Stimulated activated CD4-positive, alpha-beta T cell treated with anti-CD3 and anti-CD28 coated beads, Interleukin-15, amount 100 ng/mL, for 48 hours (primary cell): ENCODE measurements around the gene JADE2.

ENCODE experiments used
- DNase-seq, 2 donors: peaks; one replicate each; pipeline ENCODE4 v3.0.0-alpha.2; 2020; ENCODE audit warnings: low read depth in 2 of 2

JADE2 gene

DNA sequence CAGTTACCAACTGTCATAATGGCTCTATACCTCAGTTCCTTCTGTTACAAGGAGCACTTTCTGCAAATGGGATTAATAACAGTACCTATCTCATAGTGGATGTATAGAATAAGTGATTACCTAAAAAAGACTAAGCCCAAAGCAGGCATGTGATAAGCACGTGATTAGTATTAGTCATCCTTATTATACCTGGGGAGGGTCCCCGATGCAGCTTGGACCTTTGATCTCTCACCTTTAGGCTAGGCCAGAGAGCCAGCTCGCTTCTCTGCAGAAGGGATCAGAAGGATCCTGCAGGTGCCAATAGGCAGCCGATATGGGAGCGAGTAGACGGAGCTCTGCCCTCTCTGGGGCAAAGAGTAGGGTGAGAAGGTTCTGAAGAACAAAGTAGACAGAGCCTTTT is 4.0 kb downstream of the JADE2 start:
- no peak for DNase-seq

- no peak for DNase-seq
Measured at GRCh38 chr5:134530301-134531077, 5.0 kb downstream of the JADE2 start.

GRCh38 chr5:134533115-134533815 is 7.8 kb downstream of the JADE2 start:
- no peak for DNase-seq

GRCh38 chr5:134534058-134534725 is 8.7 kb downstream of the JADE2 start:
- DNase-seq = no peak

- no peak for DNase-seq
Measured at GRCh38 chr5:134534726-134535110, 9.2 kb downstream of the JADE2 start.

DNA sequence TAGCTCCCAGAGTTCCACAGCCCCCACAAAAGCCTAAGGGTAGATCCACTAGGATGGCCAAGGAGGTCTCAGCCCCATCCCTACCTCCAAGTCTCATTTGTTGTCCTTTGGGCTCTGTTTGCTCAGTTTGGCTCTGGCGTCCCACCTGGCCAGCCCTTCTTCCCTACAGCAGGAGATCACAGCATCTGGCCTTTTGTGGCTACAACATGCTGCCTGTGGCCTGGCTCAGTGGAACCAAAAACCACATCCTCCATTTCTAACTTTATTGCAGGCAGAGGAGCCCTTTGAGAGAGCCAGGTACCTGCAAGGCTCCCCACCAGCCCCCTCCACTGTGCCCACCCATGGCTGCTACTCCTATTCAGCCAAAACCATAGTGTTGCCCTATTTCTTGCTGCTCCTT is 11.4 kb downstream of the JADE2 start:
- DNase-seq = no peak

- no peak for DNase-seq
Measured at GRCh38 chr5:134537297-134537696, 11.8 kb downstream of the JADE2 start.

GRCh38 chr5:134538296-134538695 is 12.8 kb downstream of the JADE2 start:
- no peak for DNase-seq

DNA sequence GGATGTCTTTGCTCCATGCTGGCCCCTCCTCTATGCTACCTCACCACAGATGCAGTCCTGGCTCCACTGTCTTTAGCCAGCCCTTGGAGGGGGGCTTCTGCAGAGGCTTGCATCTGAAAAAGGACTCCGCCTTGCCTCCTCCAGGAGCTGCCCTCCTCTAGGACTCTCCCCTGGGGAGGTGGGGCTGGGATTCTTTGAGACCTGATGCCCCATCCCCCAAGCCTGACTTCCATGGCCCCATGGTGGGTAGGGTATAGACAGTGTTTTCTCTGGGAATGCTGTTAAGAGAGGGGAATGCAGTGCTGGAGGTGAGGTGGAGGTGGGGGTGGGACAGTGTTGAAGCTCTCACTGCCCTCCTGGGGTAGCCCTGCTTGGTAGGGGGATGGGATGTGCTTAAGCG is 14.3 kb downstream of the JADE2 start:
- no peak for DNase-seq

DNA sequence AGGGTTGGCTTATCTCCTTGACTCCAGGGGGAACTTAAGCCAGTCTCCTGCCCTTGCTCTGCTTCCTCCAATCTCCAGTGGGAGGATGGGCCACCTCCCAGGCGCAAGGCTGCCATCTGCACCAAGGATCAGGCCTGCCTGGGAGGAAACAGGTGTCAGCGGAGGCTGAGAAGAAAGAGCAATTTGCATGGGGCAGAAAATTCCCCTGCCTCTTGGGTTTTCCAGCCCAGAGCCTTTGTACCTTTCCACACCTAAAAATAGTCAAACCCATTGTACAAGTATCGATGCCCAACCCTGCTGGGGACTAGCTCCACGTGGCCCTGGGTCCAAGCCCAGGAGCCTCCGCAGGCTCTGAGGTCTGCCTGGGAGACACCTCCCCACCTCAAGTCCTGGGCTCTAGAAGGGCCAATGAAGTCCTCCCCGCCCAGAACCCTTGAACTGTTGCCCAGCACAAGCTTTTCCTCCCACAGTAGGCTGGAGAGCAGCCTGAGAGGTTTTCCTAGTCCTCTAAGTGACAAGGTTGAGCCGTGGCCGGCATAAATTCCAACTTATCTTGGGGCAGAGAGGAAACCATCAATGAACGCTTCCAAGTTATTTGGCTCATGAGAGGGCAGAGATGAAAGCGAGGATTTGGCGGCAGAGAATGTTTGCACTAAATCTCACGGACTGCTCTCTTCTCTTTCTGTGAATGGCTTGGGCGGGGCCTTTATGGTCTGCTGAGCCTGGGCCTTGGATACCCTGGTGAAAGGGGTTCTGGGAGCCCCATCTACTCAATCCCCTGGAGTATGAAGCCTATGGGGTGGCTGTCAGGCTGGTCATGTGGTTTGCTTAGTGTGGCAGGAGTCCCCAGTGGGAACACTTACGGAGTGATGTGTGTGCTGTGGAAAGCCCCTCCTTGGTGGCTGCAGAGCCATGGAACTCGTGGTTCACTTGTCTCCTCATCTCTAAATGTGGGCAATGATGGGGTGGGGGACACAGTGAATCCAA is 15.6 kb downstream of the JADE2 start:
- DNase-seq = no peak

- no peak for DNase-seq
Measured at GRCh38 chr5:134541736-134542376, 16.4 kb downstream of the JADE2 start.

GRCh38 chr5:134543820-134544614 is 18.5 kb downstream of the JADE2 start:
- DNase-seq = no peak

- no peak for DNase-seq
Measured at GRCh38 chr5:134545070-134545868, 19.8 kb downstream of the JADE2 start.

- no peak for DNase-seq
Measured at GRCh38 chr5:134547066-134547465, 21.6 kb downstream of the JADE2 start.

GRCh38 chr5:134547579-134547978 is 22.1 kb downstream of the JADE2 start:
- DNase-seq = no peak

DNA sequence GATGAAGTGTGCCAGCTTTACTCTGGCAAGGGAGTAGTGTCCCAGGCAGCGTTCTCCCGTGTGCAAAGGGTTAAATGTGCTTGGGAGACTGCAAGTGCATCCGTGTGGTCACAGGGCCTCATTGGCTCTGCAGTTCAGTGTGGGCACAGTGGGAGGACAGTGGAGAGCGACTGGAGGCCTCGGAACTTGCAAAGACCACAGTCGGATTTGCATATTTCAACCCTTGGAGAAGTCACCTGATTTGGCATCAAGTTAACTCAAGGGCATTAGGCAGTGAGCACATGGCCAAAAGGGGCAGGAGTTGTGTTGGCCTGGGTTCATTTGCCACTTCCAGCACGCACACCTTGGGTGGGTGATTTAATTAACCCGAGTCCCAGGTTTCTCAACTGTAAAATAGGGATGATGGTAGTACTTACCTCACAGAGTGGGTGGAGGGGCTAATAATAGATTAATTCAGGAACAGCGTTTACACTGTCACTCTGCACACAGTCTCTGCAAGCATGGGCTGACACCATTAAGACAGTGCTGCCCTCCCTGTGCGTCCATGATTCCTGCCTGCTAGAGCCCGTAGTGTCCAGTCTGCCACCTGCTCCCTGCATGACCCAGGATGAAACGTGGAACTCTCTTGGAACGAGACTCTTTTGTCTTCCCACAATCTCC is 22.7 kb downstream of the JADE2 start:
- DNase-seq = no peak

- DNase-seq = no peak
Measured at GRCh38 chr5:134549714-134550113, 24.2 kb downstream of the JADE2 start.

DNA sequence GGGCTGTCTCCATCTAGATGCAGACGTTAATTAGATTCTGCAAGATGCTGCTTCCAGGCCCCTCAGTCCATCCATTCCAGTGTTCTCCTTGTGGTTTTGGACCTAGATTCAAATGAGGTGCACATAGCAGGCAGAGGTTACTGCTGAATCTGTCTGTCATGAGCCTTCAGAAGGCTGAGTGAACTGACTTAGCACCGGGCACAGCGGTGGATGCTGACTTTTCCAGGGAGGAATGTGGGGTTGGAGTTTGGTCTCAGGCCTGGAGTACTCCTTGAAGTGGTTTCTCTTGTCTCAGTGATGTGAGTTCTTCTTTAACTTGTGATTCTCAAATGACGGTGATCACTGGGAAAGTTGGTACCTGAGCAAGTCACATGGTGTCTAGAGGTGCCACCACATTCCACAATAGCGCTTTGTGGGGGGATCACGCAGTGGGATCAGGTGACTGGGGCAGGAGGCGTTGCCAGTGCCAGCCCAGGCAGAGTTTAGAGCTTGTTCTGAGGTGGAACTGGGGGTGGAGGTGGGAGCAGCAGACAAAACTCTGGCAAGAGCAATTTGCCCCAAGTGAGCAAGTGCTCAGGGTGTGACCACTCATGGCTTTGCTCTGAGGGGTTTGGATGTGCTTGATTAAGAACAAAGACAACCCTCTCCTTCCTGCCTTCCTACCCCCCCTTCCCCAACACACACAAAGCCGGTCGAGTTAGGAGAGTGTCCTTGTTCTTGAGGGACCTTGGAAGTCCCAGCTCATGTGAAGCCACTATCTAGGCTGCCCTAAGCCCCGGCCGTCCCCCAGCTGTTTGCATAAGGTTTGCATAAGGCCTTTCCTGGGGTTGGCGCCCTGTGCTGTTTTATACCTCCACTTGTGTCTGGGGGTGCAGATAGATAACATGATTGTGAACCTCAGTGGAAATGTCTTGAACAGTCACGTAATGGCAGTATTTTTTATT is 25.1 kb downstream of the JADE2 start:
- DNase-seq = no peak
